HG03342 (cell line): Measurements from ENCODE around the gene EPN2.

ENCODE experiments used
- ATAC-seq: cut with Tn5 transposase; IDR thresholded peaks from one replicate; pipeline ENCODE4 v1.9.1; 2021; ENCODE audit warnings: mild to moderate bottlenecking, moderate library complexity; ENCODE audit not compliant: unreplicated experiment

Gene EPN2

DNA sequence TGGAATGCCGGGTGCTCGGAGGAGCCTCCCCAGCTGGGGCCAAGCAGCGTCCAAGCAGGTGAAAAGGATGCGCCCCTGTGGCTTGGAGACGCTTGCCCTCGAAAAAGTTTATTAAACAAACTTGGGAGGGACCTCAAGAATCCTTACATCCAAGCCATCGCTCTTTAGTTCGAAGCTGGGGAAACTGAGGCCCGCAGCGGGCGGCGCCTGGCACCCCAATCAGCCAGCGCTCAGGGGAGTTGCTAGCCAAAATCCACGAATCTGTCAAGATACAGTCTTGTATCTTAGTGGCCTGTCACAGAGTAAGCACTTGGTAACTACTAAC is 125.9 kb downstream of the EPN2 start:
- ATAC-seq: no peak

DNA sequence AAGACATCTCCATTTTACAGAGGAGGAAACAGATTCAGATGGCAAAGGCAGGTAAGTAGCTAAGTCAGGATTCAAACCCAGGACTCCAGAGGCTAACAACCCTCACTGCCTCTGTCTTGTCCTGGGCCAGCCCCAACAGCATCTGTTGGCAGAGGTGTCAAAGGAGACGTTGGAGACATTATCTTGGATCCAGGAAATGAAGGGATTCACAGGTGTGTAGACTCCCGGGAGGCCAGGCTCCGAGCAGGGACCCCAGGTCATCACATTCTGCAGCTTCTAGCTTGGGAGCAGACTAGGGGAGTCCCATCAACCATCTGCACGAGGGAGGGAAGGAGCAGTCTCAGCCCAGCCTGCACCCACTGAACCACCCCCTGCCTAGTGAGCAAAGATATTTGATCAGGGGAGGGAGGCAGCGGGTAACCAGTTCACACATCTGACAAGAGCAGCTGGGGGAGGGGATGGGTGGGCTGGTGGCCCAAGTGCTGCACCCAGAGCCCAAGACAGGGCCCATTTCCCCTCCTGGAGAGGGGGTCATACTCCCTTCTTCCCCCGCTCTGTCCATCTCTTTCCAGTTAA is 126.4 kb downstream of the EPN2 start:
- no peak for ATAC-seq

- no peak for ATAC-seq
These were observed 127.7 kb downstream of the EPN2 start for GRCh38 chr17:19364699-19365498.

DNA sequence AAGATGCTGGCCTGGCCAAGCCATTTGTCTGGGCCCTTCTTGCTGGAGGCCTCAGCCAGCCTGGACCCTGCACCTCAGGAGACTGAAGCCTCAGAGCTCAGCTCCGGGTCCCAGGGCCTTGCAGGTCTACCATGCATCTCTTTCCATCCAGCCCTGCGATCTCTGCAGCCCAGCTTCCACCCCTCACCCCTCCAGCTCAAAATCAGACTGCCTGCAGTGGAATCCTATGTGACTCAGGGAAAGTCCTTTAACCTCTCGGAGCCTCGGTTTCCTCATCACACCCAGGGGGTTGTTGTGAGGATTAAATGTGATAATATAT is 128.3 kb downstream of the EPN2 start:
- no peak for ATAC-seq

GRCh38 chr17:19365833-19366636 is 128.9 kb downstream of the EPN2 start:
- no peak for ATAC-seq

DNA sequence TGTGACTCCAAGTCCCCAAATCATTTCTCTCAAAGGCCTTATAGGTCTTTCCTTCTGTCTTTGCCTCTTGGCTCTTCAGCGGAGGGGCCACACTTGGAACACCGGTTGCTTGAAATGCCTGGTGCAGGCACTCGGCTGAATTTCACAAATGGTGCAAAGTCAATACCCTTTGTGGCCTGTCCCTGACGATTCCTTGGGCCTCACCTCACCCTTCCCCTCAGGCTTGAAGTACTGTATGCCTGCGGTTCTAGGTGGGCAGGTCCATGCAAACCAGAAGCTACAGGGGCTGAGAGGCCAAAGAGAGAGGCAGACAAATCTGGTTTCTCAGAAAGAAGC is 129.4 kb downstream of the EPN2 start:
- no peak for ATAC-seq

- ATAC-seq: no peak
These were observed 131.1 kb downstream of the EPN2 start for GRCh38 chr17:19368229-19368628.

GRCh38 chr17:19369107-19369778 is 132.1 kb downstream of the EPN2 start:
- ATAC-seq: no peak

DNA sequence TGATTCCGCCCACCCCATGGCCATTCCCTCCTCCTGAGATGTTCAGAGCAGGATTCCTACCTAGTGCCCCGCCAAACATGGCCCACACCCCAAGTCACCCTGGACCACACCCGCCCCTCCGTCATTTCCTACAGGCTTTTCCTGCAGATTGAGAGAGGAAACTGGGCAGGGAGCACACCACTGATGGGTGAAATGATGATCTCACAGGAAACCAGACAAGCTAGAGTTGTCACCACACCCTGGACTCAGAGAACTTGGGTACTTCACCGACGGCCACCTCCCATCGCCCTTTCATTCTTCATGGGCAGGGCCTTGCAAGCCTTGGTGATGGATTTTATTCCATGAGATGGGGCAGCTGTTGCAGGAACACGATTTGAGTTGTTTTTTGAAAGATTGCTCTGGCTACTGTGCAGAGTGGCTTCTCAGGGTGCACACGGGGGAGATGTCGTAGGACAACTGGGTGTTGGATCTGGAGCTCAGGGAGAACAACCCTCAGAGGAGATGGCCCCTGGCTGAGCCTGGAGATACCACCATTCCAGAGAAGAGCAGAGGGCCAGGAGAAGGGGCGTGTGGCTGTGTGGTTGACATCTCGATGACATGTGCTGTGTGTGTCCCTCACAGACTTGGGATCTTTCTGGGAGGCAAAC is 132.8 kb downstream of the EPN2 start:
- no peak for ATAC-seq

DNA sequence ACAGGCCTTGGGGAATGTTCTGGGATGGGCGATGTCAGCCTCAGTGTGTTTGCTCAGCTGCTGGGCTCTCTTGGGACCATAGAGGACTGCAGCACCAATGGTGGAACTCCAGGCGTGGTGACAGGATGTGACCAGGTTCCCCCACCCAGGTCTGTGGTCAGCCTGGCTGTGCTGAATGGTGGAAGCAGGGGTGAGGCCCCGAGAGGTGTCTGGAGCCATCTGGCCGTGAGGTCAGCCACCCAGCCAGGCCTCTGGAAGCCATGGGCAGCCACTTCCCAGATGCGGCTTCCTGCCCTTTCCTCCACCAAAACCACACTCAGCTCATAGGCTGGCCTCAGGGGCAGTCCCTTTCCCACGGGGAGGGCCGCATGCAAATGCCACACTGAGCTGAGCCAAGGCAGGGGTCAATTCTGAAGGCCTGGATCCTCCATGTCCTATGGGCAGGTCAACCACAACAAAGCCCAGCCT is 133.4 kb downstream of the EPN2 start:
- no peak for ATAC-seq

DNA sequence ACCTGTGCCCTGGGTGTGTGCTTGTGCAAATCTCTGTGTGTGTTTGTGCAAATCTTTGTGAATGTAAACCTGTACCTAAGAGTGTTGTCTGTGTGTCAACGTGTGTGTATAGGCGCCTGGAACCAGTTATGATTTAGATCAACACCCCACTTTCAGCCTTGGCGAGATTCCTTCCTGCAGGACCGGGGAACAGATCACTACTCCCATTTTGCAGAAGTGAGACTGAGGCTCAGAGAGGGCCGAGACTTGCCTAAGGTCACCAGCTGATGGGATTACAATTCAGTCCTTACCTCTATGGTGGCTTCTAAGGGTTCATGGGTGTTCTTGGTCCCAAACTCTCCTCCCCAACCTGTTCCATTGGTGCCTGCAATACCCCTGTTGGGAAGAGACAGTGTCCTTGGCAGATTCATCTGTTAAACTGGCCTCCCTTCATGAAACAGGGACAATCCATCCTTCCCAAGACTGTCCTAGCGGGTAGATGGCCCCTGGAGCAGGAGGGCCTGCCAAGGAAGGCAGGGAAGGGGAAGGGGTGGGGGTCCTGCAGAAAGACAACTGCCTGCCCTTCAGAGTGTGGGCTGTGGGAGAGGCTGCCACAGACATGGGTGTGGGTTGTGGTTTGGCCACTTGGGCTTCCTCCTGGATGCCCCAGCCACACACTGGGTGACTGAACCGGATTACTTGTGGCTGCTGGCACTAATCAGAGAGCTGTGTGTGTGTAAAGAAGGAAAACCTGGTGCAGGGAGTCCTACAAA is 134.3 kb downstream of the EPN2 start:
- no peak for ATAC-seq

- no peak for ATAC-seq
These were observed 134.8 kb downstream of the EPN2 start for GRCh38 chr17:19372011-19372370.

DNA sequence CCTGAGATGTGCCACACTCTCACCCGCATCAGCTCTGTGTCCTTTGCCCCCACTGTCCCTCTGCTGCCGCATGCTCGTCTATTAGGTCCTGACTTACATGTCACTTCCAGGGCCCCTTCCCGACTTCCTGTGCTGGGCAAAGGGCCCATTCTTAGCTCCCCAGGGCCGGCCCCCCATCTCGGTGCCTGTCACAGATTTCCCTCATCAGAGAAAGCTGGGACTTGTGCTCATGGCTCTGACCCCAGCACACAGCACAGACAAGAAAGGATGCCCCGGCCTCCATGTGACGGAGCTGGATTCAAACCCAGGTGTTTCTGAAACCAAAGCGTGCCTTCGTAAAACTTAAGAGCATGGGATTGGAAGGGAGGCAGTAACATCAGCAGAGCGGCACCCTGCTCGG is 135.3 kb downstream of the EPN2 start:
- no peak for ATAC-seq

DNA sequence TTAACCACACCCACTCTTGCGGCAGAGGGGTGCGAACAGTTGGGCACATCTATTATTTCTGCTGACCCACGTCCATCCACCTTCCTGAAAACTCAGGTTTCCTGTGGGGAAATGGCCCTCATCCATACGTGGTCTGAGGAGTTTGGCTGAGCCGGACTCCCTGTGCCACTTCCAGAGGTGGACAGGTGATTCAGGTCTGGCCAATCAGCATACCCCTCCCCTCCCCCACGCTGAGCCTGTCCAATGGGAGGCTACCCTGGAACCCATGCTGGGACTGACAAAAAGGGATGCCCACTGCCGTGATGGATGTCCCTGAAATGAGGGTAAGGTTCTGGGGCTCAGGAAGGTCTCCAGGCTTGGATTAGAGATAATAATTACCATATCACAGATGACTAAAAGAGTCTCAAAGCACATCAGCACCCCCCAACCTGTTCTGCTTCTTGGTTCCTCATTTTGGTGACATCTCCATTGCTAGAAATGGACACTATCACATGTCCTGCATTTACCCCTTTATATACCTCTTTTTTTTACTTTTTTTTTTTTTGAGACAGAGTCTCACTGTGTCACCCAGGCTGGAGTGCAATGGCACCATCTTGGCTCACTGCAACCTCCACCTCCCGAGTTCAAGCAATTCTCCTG is 135.8 kb downstream of the EPN2 start:
- ATAC-seq: no peak

DNA sequence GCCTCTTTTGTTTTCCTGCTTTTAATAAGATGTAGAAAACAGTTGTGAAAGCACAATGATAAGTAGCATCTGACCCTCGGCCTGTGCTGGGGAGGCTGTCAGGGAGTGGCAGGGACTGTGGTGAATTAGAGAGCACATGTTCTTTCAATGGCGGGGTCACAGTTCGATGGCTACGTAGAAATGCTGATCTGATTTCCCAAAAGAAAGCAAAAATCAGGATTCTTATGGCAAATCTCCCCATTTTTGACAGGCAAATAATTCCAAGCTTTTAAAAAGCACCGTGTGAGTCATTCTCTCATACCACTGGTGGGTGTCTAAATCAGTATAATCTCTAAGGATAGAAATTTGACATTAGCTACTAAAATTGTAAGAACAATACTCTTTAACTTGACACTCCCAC is 137.0 kb downstream of the EPN2 start:
- no peak for ATAC-seq

DNA sequence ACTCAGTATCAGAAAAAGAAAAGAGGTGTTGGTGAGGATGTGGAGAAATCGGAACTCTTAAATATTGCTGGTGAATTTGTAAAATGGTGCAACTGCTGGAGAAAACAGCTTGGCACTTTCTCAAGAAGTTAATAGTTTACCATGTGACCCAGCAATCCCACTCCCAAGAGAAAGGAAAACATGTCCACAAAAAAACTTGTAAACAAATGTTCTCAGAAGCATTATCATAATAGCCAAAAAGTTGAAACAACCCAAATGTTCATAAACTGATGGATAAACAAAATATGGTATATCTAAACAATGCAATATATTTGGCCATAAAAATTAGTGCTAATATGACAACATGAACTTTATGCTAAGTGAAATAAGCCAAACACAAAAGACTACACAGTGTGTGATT is 138.6 kb downstream of the EPN2 start:
- ATAC-seq: no peak

DNA sequence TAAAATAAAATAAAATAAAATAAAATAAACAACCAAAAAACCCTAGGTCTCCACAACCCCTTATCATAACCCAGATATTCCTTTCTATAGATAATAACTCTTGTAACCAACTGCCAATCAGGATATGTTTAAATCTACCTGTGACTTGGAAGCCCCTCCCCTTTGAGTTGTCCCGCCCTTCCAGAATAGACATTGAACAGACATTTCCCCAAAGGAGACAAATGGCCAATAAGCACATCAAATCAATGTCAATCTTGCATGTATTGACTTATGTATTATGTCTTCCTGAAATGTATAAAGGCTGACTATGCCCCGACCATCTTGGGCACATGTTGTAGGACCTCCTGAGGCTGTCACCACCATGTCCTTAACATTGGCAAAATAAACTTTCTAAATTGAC is 139.6 kb downstream of the EPN2 start:
- ATAC-seq: no peak

GRCh38 chr17:19377602-19378415 is 140.6 kb downstream of the EPN2 start:
- peak; percentile 92 for ATAC-seq
